Thymus (tissue), 11 donors: Measurements from ENCODE around the gene PITPNM3. TPM values are rescaled to one million over a fixed set of nuclear protein-coding genes. Genes with fewer than 3 reads are reported as not detected.

Experiments
- DNase-seq, 9 donors: peaks; one replicate each; pipeline ENCODE4 v3.0.0-alpha.2; 2013; ENCODE audit warnings: low spot score in 9 of 9, low read depth in 6 of 9, missing footprints in 1 of 9
- H3K27ac ChIP-seq, 2 donors: one replicate each; pipeline ENCODE4 v1.5.1; 2013; ENCODE audit warnings: control low read depth in 1 of 2, low read depth in 1 of 2, low read length in 1 of 2, mild to moderate bottlenecking in 1 of 2, moderate library complexity in 1 of 2
- H3K27me3 ChIP-seq, 2 donors: one replicate each; pipeline ENCODE4 v1.5.1; 2013; ENCODE audit warnings: low read length in 1 of 2; ENCODE audit not compliant: control insufficient read depth in 2 of 2, insufficient read depth in 1 of 2
- H3K36me3 ChIP-seq, 2 donors: one replicate each; pipeline ENCODE4 v1.5.1; 2013; ENCODE audit warnings: low read length in 1 of 2, mild to moderate bottlenecking in 1 of 2, moderate library complexity in 1 of 2; ENCODE audit not compliant: control insufficient read depth in 2 of 2, insufficient read depth in 2 of 2
- H3K4me1 ChIP-seq, 2 donors: one replicate each; pipeline ENCODE4 v1.5.1; 2013; ENCODE audit warnings: low read length in 2 of 2; ENCODE audit not compliant: control insufficient read depth in 2 of 2, insufficient read depth in 2 of 2
- H3K4me3 ChIP-seq, 2 donors: one replicate each; pipeline ENCODE4 v1.5.1; 2013; ENCODE audit warnings: low read length in 2 of 2, control low read depth in 1 of 2, mild to moderate bottlenecking in 1 of 2
- H3K9me3 ChIP-seq, 2 donors: one replicate each; pipeline ENCODE4 v1.5.1; 2013; ENCODE audit warnings: low read length in 1 of 2, mild to moderate bottlenecking in 1 of 2; ENCODE audit not compliant: control insufficient read depth in 2 of 2, insufficient read depth in 1 of 2
- WGBS: extraction: QIAGEN DNeasy Blood & Tissue Kit; methylation state at CpG from one replicate; pipeline ENCODE4 v1.1.7; 2013; 5-methylcytosine and 5-hydroxymethylcytosine counted together
- polyA plus RNA-seq: library from polyadenylated mRNA; stranded (reverse); fragments of 200-250 nt; gene quantifications from one replicate; pipeline ENCODE4 v1.2.3, GENCODE V29; 2013
- total RNA-seq: library from RNA; stranded (reverse); fragments of 120-200 nt; gene quantifications from one replicate; pipeline ENCODE4 v1.2.4, GENCODE V29; 2013
- donor health status: healthy.

Gene PITPNM3
- total and polyA plus RNA-seq, 2 donors: 0.33 to 0.52 TPM

DNA sequence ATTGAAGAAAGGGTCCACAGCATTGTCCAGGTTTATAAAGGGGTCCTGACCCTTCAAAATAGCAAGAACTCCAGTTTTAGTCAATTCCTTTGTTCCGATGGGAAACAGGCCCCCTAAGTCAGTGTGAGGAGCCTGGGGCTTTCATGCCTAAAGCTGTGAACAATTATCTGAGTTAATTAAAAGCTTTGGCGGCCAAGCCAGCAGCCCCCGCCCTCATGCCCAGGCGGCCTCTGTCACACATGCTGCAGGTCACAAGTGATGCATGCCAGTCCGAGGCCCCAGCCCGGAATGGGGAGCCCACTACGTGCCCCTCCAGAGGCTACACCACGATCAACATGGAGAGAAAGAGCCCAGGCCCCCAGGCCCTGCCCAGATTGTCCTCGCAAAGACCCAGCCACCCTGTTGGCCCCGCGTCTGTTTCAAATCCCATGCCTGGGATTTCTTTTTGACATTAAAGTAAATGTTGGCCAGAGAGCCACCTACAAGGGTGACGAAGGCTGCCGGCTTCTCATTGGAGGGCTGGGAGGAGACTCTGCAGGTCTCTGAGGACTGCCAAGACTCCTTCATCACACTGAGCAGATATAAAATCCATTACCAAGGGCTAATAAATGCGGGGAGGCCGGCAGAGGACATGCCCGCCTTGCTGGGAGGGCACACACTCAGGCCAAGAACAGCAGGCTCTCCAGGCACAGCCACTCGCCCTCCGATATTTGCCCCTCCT, 14.5 kb upstream of the PITPNM3 start:
- no peaks in the 10 kb centered on the region for H3K27me3 ChIP-seq
- no peaks in the 10 kb centered on the region for H3K9me3 ChIP-seq
- DNase-seq: no peak
- 97% methylated on average over 18 of the region's 18 CpGs for WGBS
- no peak overlapping the region for H3K4me3 ChIP-seq
- peaks cover 6 to 11% of the 10 kb centered on the region in 2 donors for H3K4me1 ChIP-seq
- no peaks in the 10 kb centered on the region for H3K36me3 ChIP-seq
- no peak overlapping the region for H3K27ac ChIP-seq

DNA sequence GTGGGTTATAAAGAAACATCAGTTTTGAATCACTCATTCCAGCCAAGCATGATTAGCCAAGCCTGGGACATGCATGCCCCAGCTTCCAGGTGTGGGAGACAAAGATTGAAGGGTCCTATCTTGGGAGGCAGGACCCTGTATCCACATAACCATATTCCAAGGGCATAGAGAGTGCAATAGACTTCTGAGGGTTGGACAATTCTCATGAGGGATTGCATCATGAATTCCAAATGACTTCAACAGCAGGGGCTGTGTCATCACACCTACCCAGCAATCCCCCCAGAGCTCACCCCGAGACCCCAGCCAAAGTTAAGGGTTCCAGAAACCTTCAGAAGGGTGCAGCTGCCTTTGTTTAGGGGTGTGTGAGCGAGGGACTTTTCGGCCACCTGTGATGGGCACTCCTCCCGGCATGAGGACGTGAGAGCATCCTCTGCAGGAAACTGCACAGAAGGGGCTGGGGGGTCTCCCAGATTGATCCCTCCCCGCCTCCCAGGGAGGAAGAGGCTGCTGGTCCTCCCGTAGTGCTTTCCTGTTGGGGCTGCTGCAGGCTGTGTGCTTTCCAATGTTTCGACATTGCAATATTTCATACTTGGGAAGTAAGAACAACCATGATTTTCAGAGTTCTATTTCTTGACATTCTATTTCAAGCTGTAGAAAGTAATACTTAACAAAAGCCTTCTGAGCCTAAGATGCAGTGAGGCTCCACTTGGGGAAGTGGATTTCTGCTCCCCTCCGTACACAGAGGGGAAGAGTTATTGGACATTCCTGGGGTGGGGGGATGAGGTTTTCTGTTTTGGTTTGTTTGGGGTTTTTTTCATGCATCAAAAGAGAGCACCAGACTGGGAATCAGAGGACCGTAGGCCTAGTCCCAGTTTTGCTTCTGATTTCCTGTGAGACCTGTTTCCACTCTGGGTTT, 13.3 kb upstream of the PITPNM3 start:
- H3K27me3 ChIP-seq: no peaks in the 10 kb centered on the region
- H3K4me1 ChIP-seq: no peaks in the 10 kb centered on the region
- H3K27ac ChIP-seq: no peak overlapping the region
- no peaks in the 10 kb centered on the region for H3K36me3 ChIP-seq
- H3K9me3 ChIP-seq: no peaks in the 10 kb centered on the region
- DNase-seq: no peak
- WGBS: 85% methylated on average over 10 of the region's 10 CpGs
- H3K4me3 ChIP-seq: no peak overlapping the region

DNA sequence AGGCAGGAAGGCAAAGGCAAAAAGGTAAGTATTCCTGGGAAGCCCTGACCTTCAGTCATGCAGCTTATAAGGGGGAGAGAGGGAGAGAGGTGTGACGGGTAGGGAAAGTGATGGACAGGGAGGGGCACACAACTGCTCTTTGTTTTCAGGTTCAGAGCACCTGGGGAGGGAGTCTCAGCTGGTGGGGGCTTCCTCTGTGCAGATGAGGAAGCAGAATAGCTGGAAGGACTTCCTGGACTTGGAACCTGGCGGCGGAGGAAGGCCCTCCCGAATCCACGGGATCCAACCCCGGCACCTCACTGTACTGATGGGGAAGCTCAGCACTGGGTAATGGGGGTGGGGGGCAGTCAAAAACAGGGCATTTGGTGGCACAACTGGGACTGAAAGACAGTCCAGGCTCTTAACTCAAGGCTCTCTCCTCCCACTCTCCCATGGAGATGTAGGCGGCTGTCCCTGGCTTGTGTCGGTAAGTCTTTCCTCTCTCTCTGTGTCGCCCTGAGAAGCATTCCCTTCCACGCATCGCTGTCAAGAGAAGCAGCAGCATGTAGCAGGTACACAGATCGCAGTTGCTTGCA, 11.9 kb upstream of the PITPNM3 start:
- no peak overlapping the region for H3K4me3 ChIP-seq
- H3K27ac ChIP-seq: no peak overlapping the region
- H3K27me3 ChIP-seq: no peaks in the 10 kb centered on the region
- no peaks in the 10 kb centered on the region for H3K4me1 ChIP-seq
- WGBS: 96% methylated on average over 12 of the region's 12 CpGs
- no peak for DNase-seq
- no peaks in the 10 kb centered on the region for H3K9me3 ChIP-seq
- no peaks in the 10 kb centered on the region for H3K36me3 ChIP-seq

DNA sequence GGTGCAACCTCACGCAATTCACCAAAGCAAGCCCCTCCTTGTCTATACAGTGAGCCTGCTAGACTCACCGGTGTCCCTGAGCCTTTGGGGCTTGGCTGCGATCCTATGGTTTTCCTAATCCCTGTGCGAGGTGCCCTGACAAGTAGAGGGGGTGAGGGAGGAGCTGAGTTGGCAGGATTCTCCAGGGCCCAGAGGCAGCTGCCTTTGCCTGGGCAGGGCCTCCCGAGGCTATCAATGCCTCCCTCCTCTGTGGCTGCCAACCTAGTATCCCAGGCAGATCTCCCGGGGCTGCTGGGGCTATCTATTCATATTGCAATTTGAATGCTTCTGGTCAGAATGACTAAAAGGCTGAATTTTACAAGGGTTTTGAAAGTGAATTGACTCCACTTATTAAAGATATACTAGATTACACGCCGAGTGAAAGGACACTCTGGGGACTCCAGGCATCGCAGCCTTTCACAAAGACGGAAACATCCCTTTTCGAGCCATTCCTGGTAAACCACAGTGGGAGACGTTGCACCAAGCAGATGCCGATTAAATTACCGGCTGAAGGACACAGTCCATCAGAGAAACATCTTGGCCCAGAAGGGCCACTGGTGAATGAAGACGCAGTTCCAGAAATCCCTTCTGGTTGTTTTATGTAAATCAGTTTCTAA, 11.3 kb upstream of the PITPNM3 start:
- WGBS: 92% methylated on average over 15 of the region's 15 CpGs
- Histone ChIP-seq H3K4me1 (no peaks in the 10 kb centered on the region), H3K27ac (no peak overlapping the region), H3K36me3 (no peaks in the 10 kb centered on the region), H3K9me3 (no peaks in the 10 kb centered on the region), H3K4me3 (no peak overlapping the region), H3K27me3 (no peaks in the 10 kb centered on the region)
- no peak for DNase-seq

DNA sequence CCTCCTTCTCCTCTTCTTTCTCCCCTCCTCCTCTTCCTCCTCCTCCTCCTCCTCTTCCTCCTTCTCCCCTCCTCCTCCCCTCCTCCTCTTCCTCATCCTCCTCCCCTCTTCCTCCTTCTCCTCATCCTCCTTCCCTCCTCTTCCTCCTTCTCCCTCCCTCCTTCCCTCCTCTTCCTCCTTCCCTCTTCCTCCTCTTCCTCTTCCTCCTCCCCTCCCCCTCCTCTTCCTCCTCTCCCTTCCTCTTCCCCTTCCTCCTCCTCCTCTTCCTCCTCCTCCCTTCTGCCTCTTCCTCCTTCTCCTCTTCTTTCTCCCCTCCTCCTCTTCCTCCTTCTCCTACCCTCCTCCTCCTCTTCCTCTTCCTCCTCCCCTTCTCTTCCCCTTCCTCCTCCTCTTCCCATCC, 5.1 kb upstream of the PITPNM3 start:
- H3K4me1 ChIP-seq: peaks cover 0 to 3% of the 10 kb centered on the region in 2 donors
- H3K36me3 ChIP-seq: no peaks in the 10 kb centered on the region
- H3K27ac ChIP-seq: no peak overlapping the region
- H3K9me3 ChIP-seq: no peaks in the 10 kb centered on the region
- no peak for DNase-seq
- no peak overlapping the region for H3K4me3 ChIP-seq
- H3K27me3 ChIP-seq: peaks cover 19 to 34% of the 10 kb centered on the region in 2 donors

DNA sequence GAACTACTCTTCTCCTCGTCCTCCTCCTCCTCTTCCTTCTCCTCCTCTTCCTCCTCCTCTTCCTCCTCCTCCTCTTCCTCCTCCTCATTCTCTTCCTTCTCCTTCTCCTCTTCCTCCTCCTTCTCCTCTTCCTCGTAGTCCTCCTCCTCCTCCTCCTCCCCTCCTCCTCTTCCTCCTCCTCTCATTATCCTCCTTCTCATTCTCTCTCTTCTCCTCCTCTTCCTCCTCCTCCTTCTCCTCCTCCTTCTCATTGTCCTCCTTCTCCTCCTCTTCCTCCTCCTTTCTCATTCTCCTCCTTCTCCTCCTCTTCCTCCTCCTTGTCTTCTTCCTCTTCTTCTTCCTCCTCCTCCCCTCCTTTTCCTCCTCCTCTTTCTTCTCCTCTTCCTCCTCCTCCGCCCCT, 4.1 kb upstream of the PITPNM3 start:
- Histone ChIP-seq H3K9me3 (no peaks in the 10 kb centered on the region), H3K27ac (no peak overlapping the region), H3K36me3 (no peaks in the 10 kb centered on the region), H3K4me3 (no peak overlapping the region), H3K27me3 (peaks cover 29 to 41% of the 10 kb centered on the region in 2 donors), H3K4me1 (peaks cover 0 to 3% of the 10 kb centered on the region in 2 donors)
- WGBS: 92% methylated on average over 3 of the region's 3 CpGs
- no peak for DNase-seq

DNA sequence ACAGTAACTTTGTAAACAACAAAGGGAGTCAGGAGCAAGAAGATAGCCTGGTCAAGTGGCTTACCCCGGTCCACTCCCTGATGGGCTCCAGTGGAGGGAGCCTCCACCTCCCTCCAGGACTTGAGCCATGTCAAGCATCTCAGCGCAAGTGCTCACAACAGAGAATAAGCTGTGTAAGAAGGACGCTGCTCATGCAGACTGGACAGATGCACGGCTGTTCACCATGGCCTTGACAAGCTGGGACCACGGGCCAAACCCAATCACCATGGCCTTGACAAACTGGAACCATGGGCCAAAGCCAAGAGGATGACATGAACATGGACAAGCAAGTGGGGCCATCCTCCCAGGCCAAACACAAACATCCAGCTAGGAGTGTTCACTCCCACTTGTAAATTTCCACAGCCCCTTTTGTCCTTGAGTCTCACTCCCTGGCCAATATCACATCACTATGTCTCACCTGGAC, 3.4 kb upstream of the PITPNM3 start:
- no peak for DNase-seq
- peaks cover 0 to 3% of the 10 kb centered on the region in 2 donors for H3K4me1 ChIP-seq
- H3K27ac ChIP-seq: no peak overlapping the region
- no peak overlapping the region for H3K4me3 ChIP-seq
- 98% methylated on average over 5 of the region's 5 CpGs for WGBS
- no peaks in the 10 kb centered on the region for H3K36me3 ChIP-seq
- H3K27me3 ChIP-seq: peaks cover 36 to 48% of the 10 kb centered on the region in 2 donors
- no peaks in the 10 kb centered on the region for H3K9me3 ChIP-seq

DNA sequence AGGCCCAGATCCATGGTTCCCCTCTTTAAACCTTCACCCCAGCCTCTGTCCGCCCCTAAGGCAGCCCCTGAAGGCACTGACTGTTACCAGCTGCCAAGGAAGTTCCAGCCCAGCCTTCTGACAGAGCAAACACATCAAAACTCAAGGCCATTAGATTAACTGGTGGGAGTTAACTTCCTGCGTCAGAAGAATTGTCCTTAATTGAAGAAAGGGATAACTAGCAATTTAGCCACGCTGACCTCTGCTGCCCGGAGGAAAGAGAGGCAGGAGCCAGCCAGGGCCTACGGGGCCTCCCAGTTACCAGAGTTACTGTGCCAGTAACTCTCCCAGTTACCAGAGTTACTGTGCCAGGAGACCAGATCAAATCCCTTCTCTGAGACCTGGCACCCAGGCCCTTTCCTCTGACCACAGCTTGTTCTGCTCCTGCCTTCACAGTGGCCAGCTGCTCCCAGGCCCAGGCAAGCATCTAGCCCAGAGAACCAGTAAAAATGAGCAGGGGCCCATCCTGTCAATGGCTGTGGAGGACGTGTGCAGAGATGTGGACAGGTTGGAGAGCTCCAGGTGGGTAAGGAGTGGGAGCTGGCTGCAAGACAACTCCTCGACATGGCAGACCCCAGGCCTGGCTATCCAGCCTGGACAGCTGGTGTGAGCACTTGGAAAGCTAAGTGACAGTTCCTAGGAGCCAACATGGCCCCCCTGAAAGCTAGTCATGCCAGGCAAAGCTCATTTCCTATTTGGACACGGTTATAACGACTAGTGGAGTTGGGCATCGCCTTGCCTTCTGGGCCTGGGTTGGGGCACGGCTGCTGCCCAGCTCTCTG, 2.8 kb upstream of the PITPNM3 start:
- WGBS: 94% methylated on average over 11 of the region's 11 CpGs
- peaks cover 0 to 3% of the 10 kb centered on the region in 2 donors for H3K4me1 ChIP-seq
- no peaks in the 10 kb centered on the region for H3K36me3 ChIP-seq
- H3K27me3 ChIP-seq: peaks cover 40 to 54% of the 10 kb centered on the region in 2 donors
- H3K9me3 ChIP-seq: no peaks in the 10 kb centered on the region
- H3K27ac ChIP-seq: no peak overlapping the region
- DNase-seq: no peak
- H3K4me3 ChIP-seq: no peak overlapping the region
